ENCODE results near the gene KIAA0513.

Gene KIAA0513

GRCh38 chr16:85027349-85027957 lies at the start of gene KIAA0513:
TSS of gene KIAA0513 (plus strand) at chr16:85027795. CDS start at chr16:85067072, 39,277 bp downstream.
- peak; percentile 95 for DNase-seq

GRCh38 chr16:84979516-84979915 lies 48.1 kb upstream of the KIAA0513 start:
- no peak for DNase-seq

DNA sequence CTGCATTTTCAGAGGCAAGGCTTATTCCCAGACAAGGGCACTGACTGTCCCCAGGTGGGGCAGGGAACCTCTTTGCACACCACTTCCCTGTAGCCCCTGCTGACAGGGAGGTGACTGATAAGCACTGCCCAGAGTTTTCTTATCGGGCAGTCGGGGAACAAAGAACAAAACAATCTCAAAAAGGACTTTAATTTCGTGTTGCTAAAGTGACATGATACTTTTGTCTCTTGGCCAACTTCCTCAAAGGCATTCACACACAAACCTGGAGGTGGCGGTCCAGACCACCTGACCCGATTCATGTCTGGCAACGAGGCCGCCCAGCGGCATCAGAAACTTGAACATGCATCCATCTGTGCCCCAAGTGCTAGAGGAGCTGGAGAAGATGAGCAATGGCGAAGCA lies 45.2 kb upstream of the KIAA0513 start:
- no peak for DNase-seq

GRCh38 chr16:84985079-84986065 lies 42.2 kb upstream of the KIAA0513 start:
- DNase-seq: no peak

GRCh38 chr16:84986102-84986501 lies 41.5 kb upstream of the KIAA0513 start:
- DNase-seq: no peak

DNA sequence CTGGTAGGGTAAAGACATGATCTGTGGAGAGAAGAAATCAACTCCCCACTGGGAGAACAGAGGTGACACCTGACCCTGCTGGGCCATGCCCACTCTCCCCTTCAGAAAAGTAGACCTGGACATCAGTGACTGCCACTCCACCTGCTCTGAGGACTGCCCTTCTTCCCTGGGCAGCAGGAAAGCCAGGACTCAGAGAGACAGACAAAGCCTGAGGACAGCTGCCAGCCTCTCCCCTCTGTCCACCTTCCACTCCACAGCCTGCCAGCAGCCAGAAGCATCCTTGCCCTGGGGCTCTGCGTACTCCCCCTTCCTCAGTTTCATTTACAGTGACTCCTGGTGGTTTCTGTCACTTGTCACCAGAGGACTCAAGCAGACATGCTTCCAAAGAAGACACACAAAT lies 40.7 kb upstream of the KIAA0513 start:
- no peak for DNase-seq

DNA sequence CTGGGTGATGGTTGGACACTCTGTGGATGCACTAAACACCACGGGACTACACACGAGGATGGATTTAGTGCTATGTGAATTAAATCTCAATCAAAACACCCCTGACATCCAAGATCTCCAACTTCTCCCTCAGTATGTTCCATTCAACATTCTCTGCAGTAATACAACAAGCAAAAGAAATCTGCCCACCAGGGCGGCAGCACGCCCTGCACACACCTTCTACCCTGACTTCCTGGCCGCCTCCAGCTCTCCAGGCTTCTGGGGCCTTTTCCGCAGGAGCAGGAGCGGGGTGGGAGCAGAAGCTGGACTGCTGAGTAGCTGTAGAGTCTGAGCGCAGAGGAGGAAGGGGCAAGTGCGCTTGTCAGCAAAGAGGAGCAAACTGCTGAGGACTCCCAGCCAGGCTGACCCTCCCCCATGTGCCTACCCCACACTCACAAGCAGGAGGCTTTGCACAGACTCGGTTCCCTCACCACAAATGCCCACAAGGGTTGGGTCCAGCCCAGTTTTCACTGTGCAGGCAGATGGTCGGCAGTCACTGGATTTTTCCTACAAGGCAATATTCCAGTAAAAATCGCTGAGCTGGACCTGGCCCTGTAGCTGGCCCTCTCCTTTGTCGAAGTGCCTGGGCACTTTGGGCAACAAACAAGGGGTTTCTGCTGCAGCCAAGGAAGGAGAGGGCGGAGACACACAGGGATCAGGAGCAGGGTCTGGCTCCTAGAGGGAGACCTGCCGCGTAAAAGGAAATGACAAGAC lies 39.1 kb upstream of the KIAA0513 start:
- no peak for DNase-seq

GRCh38 chr16:84989749-84990620 lies 37.6 kb upstream of the KIAA0513 start:
- no peak for DNase-seq

- DNase-seq: no peak
Observed at GRCh38 chr16:84990782-84991181, 36.8 kb upstream of the KIAA0513 start.

- no peak for DNase-seq
Observed at GRCh38 chr16:84992717-84993075, 34.9 kb upstream of the KIAA0513 start.

DNA sequence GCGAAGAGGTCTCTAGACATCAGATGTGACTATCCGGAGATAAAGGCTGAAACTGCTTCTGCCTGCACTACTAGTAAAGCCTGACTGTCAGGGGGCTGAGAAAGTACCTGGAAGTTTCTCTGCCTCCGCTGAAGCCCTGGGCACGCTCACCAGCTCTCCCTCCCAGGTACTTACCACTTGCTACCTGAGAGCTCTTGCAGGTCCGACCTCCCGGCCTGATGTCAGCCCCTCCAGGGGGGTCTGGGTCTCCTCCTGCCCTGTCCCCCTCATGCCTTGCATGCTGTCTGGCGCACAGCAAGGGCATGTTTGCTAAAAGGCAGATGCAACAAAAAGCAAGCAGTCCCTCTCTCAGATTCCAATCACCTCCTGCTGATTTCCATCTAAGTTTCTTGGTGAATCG lies 33.7 kb upstream of the KIAA0513 start:
- DNase-seq: no peak

- no peak for DNase-seq
Observed at GRCh38 chr16:84995663-84996062, 31.9 kb upstream of the KIAA0513 start.

- no peak for DNase-seq
Observed at GRCh38 chr16:84996365-84996764, 31.2 kb upstream of the KIAA0513 start.

DNA sequence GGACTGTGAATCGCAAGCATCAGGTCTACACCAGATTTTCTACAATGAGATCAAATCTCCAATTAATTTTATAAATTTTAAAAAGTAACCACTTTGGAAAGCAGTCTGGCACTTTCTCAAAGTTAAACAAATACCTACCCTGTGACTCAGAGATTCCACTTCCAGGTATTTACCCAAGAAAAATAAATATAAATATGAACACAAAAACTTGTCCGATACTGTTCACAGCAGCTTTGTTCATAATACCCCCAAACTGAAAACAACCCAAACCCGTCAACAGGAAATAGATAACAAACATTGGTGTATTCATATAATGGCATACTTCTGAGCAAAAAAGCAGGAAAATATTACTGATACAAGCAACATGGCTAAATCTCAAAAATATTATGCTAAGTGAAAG lies 28.4 kb upstream of the KIAA0513 start:
- no peak for DNase-seq

DNA sequence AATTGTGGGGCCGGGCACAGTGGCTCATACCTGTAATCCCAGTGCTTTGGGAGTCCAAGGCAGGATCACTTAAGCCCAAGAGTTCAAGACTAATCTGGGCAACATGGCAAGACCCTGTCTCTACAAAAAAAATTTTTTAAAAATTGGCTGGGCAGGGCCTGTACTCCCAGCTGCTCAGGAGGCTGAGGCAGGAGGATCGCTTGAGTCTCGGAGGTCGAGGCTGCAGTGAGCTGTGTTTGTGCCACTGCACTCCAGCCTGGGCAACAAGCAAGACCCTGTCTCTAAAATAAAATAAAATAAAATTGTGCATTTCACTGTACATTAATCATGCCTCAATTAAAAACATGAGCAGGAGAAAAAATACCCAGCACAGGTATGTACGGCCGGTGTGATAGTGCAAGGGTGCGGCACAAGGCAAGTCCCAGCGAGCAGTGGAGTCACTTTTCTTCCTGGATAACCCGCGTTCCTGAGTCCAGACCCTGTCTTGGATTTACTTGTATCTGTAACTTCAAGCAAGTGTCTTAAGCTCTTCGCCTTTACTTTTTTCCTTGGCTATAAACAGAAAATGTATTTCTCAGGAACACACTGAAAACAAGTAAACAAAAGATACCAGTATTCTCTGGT lies 27.6 kb upstream of the KIAA0513 start:
- no peak for DNase-seq

DNA sequence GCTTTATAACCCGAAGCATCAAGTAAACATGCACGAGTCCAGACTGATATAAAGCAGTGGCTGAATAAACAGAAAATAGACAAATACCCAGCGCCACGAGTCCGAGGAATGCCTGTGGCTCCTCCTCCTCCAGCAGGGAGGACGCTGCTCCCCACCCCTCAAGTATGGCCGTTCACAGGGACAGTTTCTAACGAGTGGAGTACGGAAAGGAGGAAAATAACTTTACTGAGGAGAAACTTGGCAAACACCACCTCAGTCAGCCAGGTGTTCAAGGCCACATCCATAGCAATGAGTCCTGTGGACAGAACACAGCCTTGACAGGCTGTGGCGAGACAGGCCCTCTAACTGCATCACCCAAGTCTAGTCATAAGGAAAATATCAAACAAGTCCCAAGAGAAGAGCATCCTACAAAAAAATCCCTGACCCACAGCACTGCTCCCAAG lies 25.5 kb upstream of the KIAA0513 start:
- no peak for DNase-seq

GRCh38 chr16:85002608-85003007 lies 25.0 kb upstream of the KIAA0513 start:
- DNase-seq: no peak

DNA sequence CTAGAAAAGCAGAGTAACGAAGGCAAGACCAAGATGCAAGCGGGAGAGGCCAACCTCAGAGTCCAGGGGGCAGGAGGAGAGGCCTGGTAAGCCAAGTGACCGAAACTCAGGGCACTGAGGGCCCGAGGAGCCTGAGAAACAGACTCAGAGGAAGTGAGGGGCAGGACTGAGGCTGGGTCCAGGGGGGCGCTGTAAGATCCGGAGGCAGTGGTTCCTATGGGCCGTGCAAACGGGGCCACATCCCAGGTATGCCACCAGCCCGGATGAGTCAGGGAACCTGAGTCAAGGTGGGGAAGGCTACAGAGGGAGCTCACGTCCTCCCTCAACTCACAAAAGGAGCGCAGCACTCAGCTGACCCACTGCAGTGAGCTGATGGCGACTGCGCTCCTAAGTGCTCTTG lies 24.5 kb upstream of the KIAA0513 start:
- no peak for DNase-seq

DNA sequence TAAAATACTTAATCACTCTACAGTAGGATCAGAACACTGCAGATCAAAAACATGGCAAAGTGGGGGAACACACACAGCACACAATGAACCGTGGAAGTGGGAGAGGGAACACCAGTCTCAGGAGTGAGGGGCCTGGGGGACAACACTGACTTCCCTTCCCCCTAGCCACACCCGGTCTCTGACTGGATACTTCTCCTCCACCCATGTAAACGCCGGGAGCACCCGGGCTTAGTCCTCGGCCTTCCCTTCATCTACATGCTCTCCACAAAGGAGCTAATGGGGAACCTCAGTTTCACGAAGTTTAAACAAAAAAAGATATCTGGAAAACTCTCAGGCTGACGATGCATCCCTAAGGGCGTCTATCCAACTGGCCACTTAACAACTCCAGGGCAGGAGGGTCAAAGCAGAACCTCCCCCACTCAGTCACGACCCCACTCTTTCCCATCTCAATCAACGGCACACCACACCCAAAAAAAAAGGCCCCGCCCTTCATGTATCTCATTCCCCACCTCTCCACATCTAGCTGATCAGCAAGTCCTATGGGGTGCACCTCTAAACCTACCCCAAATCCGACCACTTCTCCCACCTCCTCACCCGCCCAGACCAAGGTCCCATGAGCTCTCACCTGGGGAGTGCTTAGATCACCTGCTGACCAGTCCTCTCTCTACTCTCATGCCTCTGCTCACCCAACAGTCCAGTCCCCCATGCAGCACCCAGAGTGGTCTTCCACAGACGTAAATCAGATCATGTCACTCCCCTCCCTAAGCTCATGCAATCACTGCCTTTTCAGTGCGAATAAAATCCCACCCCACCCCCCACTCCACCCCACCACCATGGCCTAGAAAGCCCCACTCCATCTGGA lies 23.6 kb upstream of the KIAA0513 start:
- DNase-seq: no peak

DNA sequence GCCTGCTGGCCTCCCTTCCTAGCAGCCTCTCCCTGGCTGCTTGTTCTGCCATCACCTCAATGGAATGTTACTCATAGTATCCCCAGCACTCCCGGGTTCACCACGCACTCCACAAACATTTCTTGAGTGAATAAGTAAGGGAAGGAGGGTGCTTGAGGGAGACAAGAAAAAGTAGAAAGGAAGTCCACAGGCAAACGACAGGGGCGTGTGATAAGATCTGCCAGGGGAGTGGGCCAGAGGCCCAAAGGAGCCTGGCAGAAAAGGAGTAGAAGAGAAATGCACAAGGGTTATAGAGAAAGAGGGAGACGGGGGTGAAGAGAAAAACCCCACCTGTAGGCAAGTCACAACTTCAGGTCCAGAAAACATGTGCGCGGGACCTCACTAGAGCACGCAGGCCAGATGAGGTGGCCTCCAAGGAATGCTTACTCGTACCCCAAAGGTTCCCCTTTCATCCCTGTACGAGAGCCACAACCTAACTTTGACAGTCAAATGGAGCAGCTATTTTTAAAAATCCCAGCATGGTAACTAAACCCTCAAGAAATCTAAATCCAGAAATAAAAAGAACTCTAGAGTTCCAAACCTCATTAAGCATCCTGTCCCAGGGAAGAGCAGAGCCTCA lies 22.9 kb upstream of the KIAA0513 start:
- no peak for DNase-seq

Measured in activated gamma-delta T cell treated with Interleukin-2 at 50 U/mL for 16 hours (primary cell).